ENCODE data around the gene SUMF2.
"Not testable (repeated sequence)": the region's sequence is repeated elsewhere in the genome, so short reads cannot be mapped to it uniquely, and the experiment has no call there.

- not testable (repeated sequence) for TF ChIP-seq CTCF (IDR thresholded peaks at IDR 0.05); ZFX (IDR thresholded peaks at IDR 0.05; ENCODE audit: borderline replicate concordance)
Observed at GRCh38 chr7:56098187-56099008, 34.3 kb downstream of the SUMF2 start.
